Activated naive CD8-positive, alpha-beta T cell treated with anti-CD3 and anti-CD28 coated beads for 36 hours (primary cell): ENCODE measurements around the gene FHIT. TPM values are rescaled to one million over a fixed set of nuclear protein-coding genes. Genes with fewer than 3 reads are reported as not detected.

Experiments used
- DNase-seq: peaks from one replicate; pipeline ENCODE4 v3.0.0; 2021
- H3K27ac Mint-ChIP-seq: one replicate; pipeline ENCODE4 v1.8.0; 2022; ENCODE audit warnings: mild to moderate bottlenecking, moderate library complexity, mixed read lengths
- H3K27me3 Mint-ChIP-seq: one replicate; pipeline ENCODE4 v1.8.0; 2022; ENCODE audit warnings: mild to moderate bottlenecking, mixed read lengths
- H3K36me3 Mint-ChIP-seq: one replicate; pipeline ENCODE4 v1.8.0; 2021; ENCODE audit warnings: mild to moderate bottlenecking, mixed read lengths
- H3K4me1 Mint-ChIP-seq: one replicate; pipeline ENCODE4 v1.8.0; 2021; ENCODE audit warnings: mixed read lengths
- H3K4me3 Mint-ChIP-seq: one replicate; pipeline ENCODE4 v1.8.0; 2022; ENCODE audit warnings: mild to moderate bottlenecking, moderate library complexity, mixed read lengths
- H3K9me3 Mint-ChIP-seq: one replicate; pipeline ENCODE4 v1.8.0; 2022; ENCODE audit warnings: mixed read lengths
- total RNA-seq, 2 experiments: library from RNA; stranded (reverse); gene quantifications; one replicate each; pipeline ENCODE4 v1.2.3, GENCODE V29; 2021

FHIT gene
- total RNA-seq, 2 experiments from 2014 or later, result 8.6 to 9.0 TPM

GRCh38 chr3:59758672-59759071 is 1492.6 kb downstream of the FHIT start:
- Mint-ChIP-seq H3K4me3 (no peak overlapping the region), H3K36me3 (peaks cover 2% of the 10 kb centered on the region), H3K27ac (no peak overlapping the region), H3K27me3 (peaks cover 4% of the 10 kb centered on the region), H3K9me3 (no peaks in the 10 kb centered on the region), H3K4me1 (peaks cover 36% of the 10 kb centered on the region)
- DNase-seq, result no peak

- DNase-seq, result no peak
- Mint-ChIP-seq H3K36me3 (peaks cover 8% of the 10 kb centered on the region), H3K4me3 (no peak overlapping the region), H3K9me3 (peaks cover 2% of the 10 kb centered on the region), H3K4me1 (peaks cover 49% of the 10 kb centered on the region), H3K27ac (no peak overlapping the region), H3K27me3 (peaks cover 2% of the 10 kb centered on the region)
Measured at GRCh38 chr3:59756934-59757333, 1494.3 kb downstream of the FHIT start.

GRCh38 chr3:59754456-59755129 is 1496.7 kb downstream of the FHIT start:
- H3K27ac Mint-ChIP-seq, result no peak overlapping the region
- peaks cover 4% of the 10 kb centered on the region for H3K9me3 Mint-ChIP-seq
- no peak overlapping the region for H3K4me3 Mint-ChIP-seq
- peaks cover 51% of the 10 kb centered on the region for H3K4me1 Mint-ChIP-seq
- H3K27me3 Mint-ChIP-seq, result no peaks in the 10 kb centered on the region
- H3K36me3 Mint-ChIP-seq, result peaks cover 17% of the 10 kb centered on the region
- no peak for DNase-seq

GRCh38 chr3:59753808-59754450 is 1497.3 kb downstream of the FHIT start:
- DNase-seq, result no peak
- H3K4me1 Mint-ChIP-seq, result peaks cover 49% of the 10 kb centered on the region

GRCh38 chr3:59752925-59753324 is 1498.3 kb downstream of the FHIT start:
- Mint-ChIP-seq H3K9me3 (peaks cover 4% of the 10 kb centered on the region), H3K4me1 (peaks cover 43% of the 10 kb centered on the region)

More at GRCh38 chr3:59753808-59754450, 1497.3 kb downstream of the FHIT start:
- Mint-ChIP-seq H3K27me3 (no peaks in the 10 kb centered on the region), H3K27ac (no peak overlapping the region), H3K36me3 (peaks cover 20% of the 10 kb centered on the region), H3K4me3 (no peak overlapping the region), H3K9me3 (peaks cover 4% of the 10 kb centered on the region)

GRCh38 chr3:59751606-59752005 is 1499.6 kb downstream of the FHIT start:
- peaks cover 37% of the 10 kb centered on the region for H3K36me3 Mint-ChIP-seq
- H3K4me3 Mint-ChIP-seq, result no peak overlapping the region

More at GRCh38 chr3:59752925-59753324, 1498.3 kb downstream of the FHIT start:
- Mint-ChIP-seq H3K36me3 (peaks cover 28% of the 10 kb centered on the region), H3K27me3 (no peaks in the 10 kb centered on the region), H3K4me3 (no peak overlapping the region), H3K27ac (no peak overlapping the region)
- DNase-seq, result no peak

GRCh38 chr3:59750391-59750790 is 1500.9 kb downstream of the FHIT start:
- Mint-ChIP-seq H3K4me3 (no peak overlapping the region), H3K27ac (no peak overlapping the region), H3K4me1 (peaks cover 31% of the 10 kb centered on the region), H3K36me3 (peaks cover 45% of the 10 kb centered on the region), H3K9me3 (peaks cover 8% of the 10 kb centered on the region), H3K27me3 (no peaks in the 10 kb centered on the region)
- DNase-seq, result no peak

More at GRCh38 chr3:59751606-59752005, 1499.6 kb downstream of the FHIT start:
- Mint-ChIP-seq H3K9me3 (peaks cover 8% of the 10 kb centered on the region), H3K4me1 (peaks cover 35% of the 10 kb centered on the region), H3K27ac (no peak overlapping the region), H3K27me3 (no peaks in the 10 kb centered on the region)
- no peak for DNase-seq

DNA sequence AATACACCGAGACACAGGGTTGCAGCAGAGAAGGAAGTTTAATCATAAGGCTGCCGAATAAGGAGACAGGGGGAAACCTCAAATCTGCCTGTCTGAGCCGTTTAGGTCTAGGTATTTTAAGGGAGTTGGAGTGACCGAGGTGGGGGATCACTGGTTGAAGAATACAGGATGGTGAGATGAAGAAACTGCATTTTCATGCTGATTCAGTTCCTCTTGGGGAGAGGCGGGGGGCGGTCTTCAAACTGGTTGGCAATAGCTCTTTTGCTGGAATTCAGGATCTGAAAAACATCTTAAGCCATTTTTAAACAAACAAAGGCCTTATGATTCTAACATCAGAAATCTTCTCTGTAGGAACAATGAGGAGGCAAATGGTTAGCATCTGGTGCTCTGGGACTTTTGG is 1502.0 kb downstream of the FHIT start:
- Mint-ChIP-seq H3K4me3 (no peak overlapping the region), H3K27me3 (no peaks in the 10 kb centered on the region), H3K27ac (no peak overlapping the region), H3K36me3 (peaks cover 45% of the 10 kb centered on the region), H3K4me1 (peaks cover 25% of the 10 kb centered on the region), H3K9me3 (peaks cover 8% of the 10 kb centered on the region)
- no peak for DNase-seq

DNA sequence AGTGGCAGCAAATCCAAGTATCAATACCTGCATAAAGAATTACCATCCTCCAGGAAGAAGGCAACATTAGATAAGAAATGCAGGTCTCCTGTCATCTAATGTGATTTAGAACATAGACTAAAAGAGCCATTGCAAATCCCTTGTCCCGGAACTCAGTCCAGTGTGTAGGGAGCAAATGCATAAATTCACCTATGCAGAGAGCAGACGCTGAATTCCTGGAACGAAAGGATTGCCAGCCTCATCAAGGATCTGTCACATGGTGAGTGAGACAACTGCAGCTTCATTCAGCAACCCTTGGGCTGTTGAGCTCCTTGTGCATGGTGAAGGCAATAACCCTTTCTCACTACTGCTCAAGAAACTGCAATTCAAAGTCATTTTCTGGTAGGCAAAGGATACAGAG is 1504.7 kb downstream of the FHIT start:
- Mint-ChIP-seq H3K4me3 (no peak overlapping the region), H3K27ac (no peak overlapping the region), H3K4me1 (peaks cover 5% of the 10 kb centered on the region), H3K27me3 (no peaks in the 10 kb centered on the region), H3K9me3 (peaks cover 6% of the 10 kb centered on the region), H3K36me3 (peaks cover 33% of the 10 kb centered on the region)
- no peak for DNase-seq

GRCh38 chr3:59737241-59737640 is 1514.0 kb downstream of the FHIT start:
- Mint-ChIP-seq H3K36me3 (no peaks in the 10 kb centered on the region), H3K27me3 (no peaks in the 10 kb centered on the region)

DNA sequence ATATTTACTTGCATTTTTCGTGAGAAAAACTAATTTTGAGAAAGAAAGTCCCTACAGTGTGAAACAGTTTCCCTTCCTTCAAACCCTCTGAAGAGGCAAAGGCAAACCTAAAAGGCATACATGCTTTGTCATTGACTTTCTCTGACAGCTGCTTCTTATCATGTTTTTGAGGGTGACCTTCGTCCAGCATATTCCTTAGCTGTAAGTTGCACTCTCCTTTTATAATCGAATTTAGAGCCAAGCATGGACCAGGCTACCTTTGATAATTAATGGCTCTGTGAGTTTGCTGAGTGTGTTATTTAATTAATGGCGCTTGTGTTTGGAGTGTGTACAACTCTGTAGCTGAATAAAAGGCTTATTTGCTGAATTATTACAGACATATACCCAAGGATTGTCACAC is 1517.2 kb downstream of the FHIT start:
- no peak overlapping the region for H3K27ac Mint-ChIP-seq
- H3K27me3 Mint-ChIP-seq, result peaks cover 5% of the 10 kb centered on the region

More at GRCh38 chr3:59737241-59737640, 1514.0 kb downstream of the FHIT start:
- Mint-ChIP-seq H3K4me1 (peaks cover 18% of the 10 kb centered on the region), H3K9me3 (peaks cover 2% of the 10 kb centered on the region), H3K27ac (no peak overlapping the region), H3K4me3 (no peak overlapping the region)
- DNase-seq, result no peak

GRCh38 chr3:59733041-59733809 is 1518.0 kb downstream of the FHIT start:
- H3K36me3 Mint-ChIP-seq, result no peaks in the 10 kb centered on the region
- no peak overlapping the region for H3K4me3 Mint-ChIP-seq
- H3K27ac Mint-ChIP-seq, result no peak overlapping the region
- no peaks in the 10 kb centered on the region for H3K9me3 Mint-ChIP-seq
- H3K27me3 Mint-ChIP-seq, result peaks cover 5% of the 10 kb centered on the region
- DNase-seq, result no peak
- H3K4me1 Mint-ChIP-seq, result peaks cover 27% of the 10 kb centered on the region

More for the DNA sequence above, 1517.2 kb downstream of the FHIT start:
- Mint-ChIP-seq H3K4me3 (no peak overlapping the region), H3K4me1 (peaks cover 27% of the 10 kb centered on the region), H3K9me3 (no peaks in the 10 kb centered on the region), H3K36me3 (no peaks in the 10 kb centered on the region)
- no peak for DNase-seq

DNA sequence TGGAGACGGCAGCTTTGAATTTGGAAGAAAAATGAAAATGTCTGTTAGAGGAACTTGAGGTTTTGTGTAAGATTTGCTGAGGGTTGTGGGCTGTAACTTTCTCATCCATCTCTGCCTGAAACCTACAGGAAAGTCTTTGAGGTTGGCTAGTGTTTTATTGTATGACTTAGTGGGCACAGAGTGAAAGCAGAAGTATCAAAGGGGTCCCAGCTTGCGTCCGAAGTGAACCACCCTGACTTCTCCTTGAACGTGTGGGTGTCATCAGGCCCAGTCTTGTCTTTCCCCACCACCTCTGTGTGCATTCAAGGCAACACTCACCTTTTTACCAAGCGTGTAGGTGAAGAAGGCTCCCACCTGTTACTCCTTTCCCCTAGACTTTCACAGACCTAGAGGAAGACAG is 1519.3 kb downstream of the FHIT start:
- no peaks in the 10 kb centered on the region for H3K9me3 Mint-ChIP-seq
- DNase-seq, result no peak
- H3K36me3 Mint-ChIP-seq, result no peaks in the 10 kb centered on the region
- peaks cover 5% of the 10 kb centered on the region for H3K27me3 Mint-ChIP-seq
- H3K4me1 Mint-ChIP-seq, result peaks cover 27% of the 10 kb centered on the region
- no peak overlapping the region for H3K4me3 Mint-ChIP-seq
- no peak overlapping the region for H3K27ac Mint-ChIP-seq

DNA sequence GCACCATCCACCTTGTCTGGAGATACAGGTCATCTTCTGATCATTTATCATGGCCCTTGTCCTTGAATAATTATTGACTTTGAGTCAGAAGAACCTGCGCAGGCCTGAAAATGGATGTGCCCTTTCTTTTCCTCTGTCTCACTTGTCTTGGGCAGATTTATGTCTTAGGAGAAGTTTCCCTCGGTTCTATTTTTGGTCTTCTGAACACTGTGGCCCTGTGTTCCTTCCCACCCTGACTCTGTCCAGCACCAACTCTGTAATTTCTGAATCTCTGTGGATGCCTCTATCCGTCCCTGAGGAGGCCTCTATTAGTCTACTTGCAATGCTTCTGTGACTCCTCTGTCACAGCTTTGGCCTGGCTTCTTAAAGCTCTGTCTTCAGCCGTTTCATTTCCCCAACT is 1520.7 kb downstream of the FHIT start:
- no peak overlapping the region for H3K27ac Mint-ChIP-seq
- no peaks in the 10 kb centered on the region for H3K9me3 Mint-ChIP-seq
- H3K27me3 Mint-ChIP-seq, result peaks cover 5% of the 10 kb centered on the region
- no peaks in the 10 kb centered on the region for H3K36me3 Mint-ChIP-seq
- DNase-seq, result no peak
- H3K4me1 Mint-ChIP-seq, result peaks cover 31% of the 10 kb centered on the region
- no peak overlapping the region for H3K4me3 Mint-ChIP-seq

- no peaks in the 10 kb centered on the region for H3K36me3 Mint-ChIP-seq
- peaks cover 10% of the 10 kb centered on the region for H3K9me3 Mint-ChIP-seq
- H3K27ac Mint-ChIP-seq, result no peak overlapping the region
- peaks cover 25% of the 10 kb centered on the region for H3K4me1 Mint-ChIP-seq
- no peak for DNase-seq
- no peak overlapping the region for H3K4me3 Mint-ChIP-seq
- H3K27me3 Mint-ChIP-seq, result peaks cover 5% of the 10 kb centered on the region
Measured at GRCh38 chr3:59728587-59728908, 1522.7 kb downstream of the FHIT start.
